Islet of Langerhans (tissue), 1 donor: ENCODE measurements around the gene HIPK1.
"Not testable (repeated sequence)": the region's sequence is repeated elsewhere in the genome, so short reads cannot be mapped to it uniquely, and the experiment has no call there.

Experiments used
- FAIRE-seq: peaks from one replicate; lab custom pipeline; 2011; peaks lifted over from hg19 to GRCh38; lab: Jason Lieb, UNC

The HIPK1 gene

GRCh38 chr1:113945329-113945728 is 16.2 kb downstream of the HIPK1 start:
- no peak for FAIRE-seq

GRCh38 chr1:113946112-113946511 is 17.0 kb downstream of the HIPK1 start:
- no peak for FAIRE-seq

GRCh38 chr1:113946678-113947387 is 17.7 kb downstream of the HIPK1 start:
- no peak for FAIRE-seq

GRCh38 chr1:113947388-113948107 is 18.4 kb downstream of the HIPK1 start:
- no peak for FAIRE-seq

GRCh38 chr1:113948151-113948550 is 19.0 kb downstream of the HIPK1 start:
- FAIRE-seq: not testable (repeated sequence)

GRCh38 chr1:113949007-113949406 is 19.9 kb downstream of the HIPK1 start:
- no peak for FAIRE-seq

- no peak for FAIRE-seq
Measured at GRCh38 chr1:113950908-113951307, 21.8 kb downstream of the HIPK1 start.

- FAIRE-seq: no peak
Measured at GRCh38 chr1:113951719-113952118, 22.6 kb downstream of the HIPK1 start.

GRCh38 chr1:113957984-113958383 is 28.9 kb downstream of the HIPK1 start:
- FAIRE-seq: no peak

- FAIRE-seq: no peak
Measured at GRCh38 chr1:113958691-113959090, 29.6 kb downstream of the HIPK1 start.

- no peak for FAIRE-seq
Measured at GRCh38 chr1:113963281-113963906, 34.3 kb downstream of the HIPK1 start.

- no peak for FAIRE-seq
Measured at GRCh38 chr1:113965703-113966412, 36.7 kb downstream of the HIPK1 start.

- FAIRE-seq: no peak
Measured at GRCh38 chr1:113972954-113973353, 43.8 kb downstream of the HIPK1 start.

GRCh38 chr1:113975211-113975895 is 46.2 kb downstream of the HIPK1 start:
- no peak for FAIRE-seq

- FAIRE-seq: no peak
Measured at GRCh38 chr1:113976609-113977278, 47.6 kb downstream of the HIPK1 start.

- FAIRE-seq: no peak
Measured at GRCh38 chr1:113977906-113978305, 48.8 kb downstream of the HIPK1 start.

- FAIRE-seq: peak; percentile 53
Measured at GRCh38 chr1:113978863-113979702, 50.0 kb downstream of the HIPK1 start, which contains the start of gene OLFML3. OLFML3 (plus strand) TSS chr1:113979474; CDS start chr1:113979517, 43 bp downstream.

- FAIRE-seq: no peak
Measured at GRCh38 chr1:113980110-113980509, 51.0 kb downstream of the HIPK1 start.

GRCh38 chr1:113981962-113982931 is 53.1 kb downstream of the HIPK1 start:
- FAIRE-seq: no peak
